ENCODE data around the gene DNHD1. TPM values are rescaled to one million over a fixed set of nuclear protein-coding genes. Genes with fewer than 3 reads are reported as not detected.

The DNHD1 gene
- total and polyA plus RNA-seq, 2 of the 4 experiments (the other 2 are of a cell fraction) = 1.8 to 3.6 TPM

GRCh38 chr11:6486256-6486655, 10.8 kb upstream of the DNHD1 start:
- peaks cover 10% of the 10 kb centered on the region for H4K20me1 ChIP-seq (ENCODE audit: insufficient read depth, low read length)
- H3K4me3 ChIP-seq (ENCODE audit: insufficient read depth, low read depth, low read length) = no peak overlapping the region
- no peaks in the 10 kb centered on the region for H3K27me3 ChIP-seq (ENCODE audit: control insufficient read depth, insufficient read depth, low read length)
- no peak overlapping the region for H2BK20ac ChIP-seq (ENCODE audit: low read depth, low read length)
- no peak for TF ChIP-seq MXI1 (IDR thresholded peaks at IDR 0.05; ENCODE audit: borderline replicate concordance, low read depth, low read length)
- TF ChIP-seq RFX5 (IDR thresholded peaks at IDR 0.05; ENCODE audit: low read depth, low read length) = no peak
- no peak for TF ChIP-seq CHD1 (IDR thresholded peaks at IDR 0.05; ENCODE audit: low read depth, low read length)
- TF ChIP-seq FOS (IDR thresholded peaks at IDR 0.05; ENCODE audit: low read depth, low read length) = no peak
- no peak for TF ChIP-seq MAZ (IDR thresholded peaks at IDR 0.05; ENCODE audit: borderline replicate concordance, low read depth, low read length)
- TF ChIP-seq USF2 (IDR thresholded peaks at IDR 0.05; ENCODE audit: low read depth, low read length) = no peak
- no peak for TF ChIP-seq CTCF (conservative IDR thresholded peaks at IDR 0.05; ENCODE audit: low read depth, low read length)
- no peak for TF ChIP-seq SMC3 (IDR thresholded peaks at IDR 0.05; ENCODE audit: low read depth, low read length)
- TF ChIP-seq CEBPB (IDR thresholded peaks at IDR 0.05; ENCODE audit: low read depth, low read length) = no peak
- no peak for TF ChIP-seq BHLHE40 (IDR thresholded peaks at IDR 0.05; ENCODE audit: low read depth, low read length)
- TF ChIP-seq RCOR1 (IDR thresholded peaks at IDR 0.05; ENCODE audit: insufficient replicate concordance, low read length) = no peak
- ChIA-PET POLR2A (ENCODE audit: unreplicated experiment) (no interaction called here), CTCF (interaction anchor here (1.2 to 1.5 kb wide), 2 partner anchors 15 to 19 kb away, joined by 3 to 5 read pairs; no protein-coding TSS in a partner anchor)
- no peak overlapping the region for H3K27ac ChIP-seq (ENCODE audit: insufficient read depth, low read length)
- H4K91ac ChIP-seq (ENCODE audit: insufficient read depth, low read depth, low read length) = no peak overlapping the region
- no peak overlapping the region for H4K8ac ChIP-seq (ENCODE audit: low read depth in 2 of 2, low read length in 2 of 2)
- H3K36me3 ChIP-seq (ENCODE audit: control insufficient read depth, insufficient read depth, low read length) = peaks cover 10% of the 10 kb centered on the region
- H3K23ac ChIP-seq (ENCODE audit: low read depth, low read length) = no peak overlapping the region
- no peak overlapping the region for H2AK5ac ChIP-seq (ENCODE audit: low read depth, low read length)
- no peak overlapping the region for H2AFZ ChIP-seq (replicated peaks; ENCODE audit: low read length, poor library complexity)
- in situ Hi-C loops (cut with MboI; ENCODE audit: low sequenced_read_pairs) = no loop called here
- H3K4ac ChIP-seq (ENCODE audit: low read depth, low read length) = no peak overlapping the region
- no peak overlapping the region for H2BK5ac ChIP-seq (ENCODE audit: low read depth, low read length, poor library complexity, severe bottlenecking)
- H2BK15ac ChIP-seq (ENCODE audit: low read depth, low read length) = no peak overlapping the region
- no peak overlapping the region for H4K5ac ChIP-seq (ENCODE audit: low read depth, low read length)
- no peak overlapping the region for H3K18ac ChIP-seq (ENCODE audit: low read depth, low read length)
- peaks cover 30 to 40% of the 10 kb centered on the region in 2 experiments for H3K79me1 ChIP-seq (ENCODE audit: low read depth in 1 of 2, low read length in 2 of 2)
- no peak overlapping the region for H2BK120ac ChIP-seq (ENCODE audit: low read depth, low read length)
- WGBS, 2 experiments (ENCODE audit: extremely low coverage in 2 of 2, insufficient read length in 1 of 2) = 83% methylated on average over 1 of the region's 3 CpGs; no CpG with 5 or more reads in 1 of the 2 experiments
- H3K14ac ChIP-seq (replicated peaks; ENCODE audit: low read depth, low read length) = no peak overlapping the region
- no peak overlapping the region for H3K56ac ChIP-seq (ENCODE audit: extremely low read depth, insufficient read depth, low read length)
- no peaks in the 10 kb centered on the region for H3K9me3 ChIP-seq (ENCODE audit: control insufficient read depth, insufficient read depth, low read length)
- no peak overlapping the region for H3K4me2 ChIP-seq (ENCODE audit: low read depth, low read length)
- DNase-seq = no peak
- no peak for ATAC-seq (ENCODE audit: low read depth)
- no peaks in the 10 kb centered on the region for H3K9me1 ChIP-seq (ENCODE audit: insufficient read depth, low read length)
- intact Hi-C loops (cut with micrococcal nuclease) = no loop called here
- no TSS peak for BruUV-seq (replicated peaks)
- dilution Hi-C loops (cut with HindIII; ENCODE audit: low sequenced_read_pairs, unreplicated experiment) = no loop called here
- peaks cover 4% of the 10 kb centered on the region for H3K4me1 ChIP-seq (ENCODE audit: control insufficient read depth, insufficient read depth, low read length)
- no peak overlapping the region for H3K9ac ChIP-seq (ENCODE audit: low read depth, low read length)
- no peak overlapping the region for H2AK9ac ChIP-seq (replicated peaks; ENCODE audit: low read depth, low read length, poor library complexity)
